Motor neuron (in vitro differentiated cells): ENCODE data around the gene GSTM4. TPM values are rescaled to one million over a fixed set of nuclear protein-coding genes. Genes with fewer than 3 reads are reported as not detected.
A peak's percentile ranks its signal among the peaks of the same experiment; 100 is the strongest.

Source experiments
- ATAC-seq, 8 experiments: fragments of 200-7000 bp; cut with Tn5 transposase; replicated peaks in 6 of 8; 2 replicates each; pipeline ENCODE4 v1.8.0; 2021; ENCODE audit warnings: mild to moderate bottlenecking in 8 of 8, moderate library complexity in 8 of 8
- H3K27ac ChIP-seq, 2 donors: fragments of 250-450 bp; sonication (Bioruptor Pico); 2 replicates each; pipeline ENCODE4 v1.9.0; 2021; ENCODE audit warnings: antibody characterized with exemption in 2 of 2, mild to moderate bottlenecking in 2 of 2, moderate library complexity in 1 of 2
- H3K4me1 ChIP-seq, 2 donors: fragments of 250-450 bp; sonication (Bioruptor Pico); replicated peaks in 1 of 2; 2 replicates each; pipeline ENCODE4 v1.6.1; 2021; ENCODE audit warnings: antibody characterized with exemption in 2 of 2, mild to moderate bottlenecking in 2 of 2, moderate library complexity in 1 of 2
- H3K4me3 ChIP-seq, 5 donors: fragments of 250-450 bp; sonication (Bioruptor Pico); 2 replicates each; pipeline ENCODE4 v1.9.0; 2021; ENCODE audit warnings: antibody characterized with exemption in 5 of 5, mild to moderate bottlenecking in 5 of 5, moderate library complexity in 4 of 5
- WGBS, 10 experiments: fragments of 450-650 bp; shearing (Covaris generic); methylation state at CpG; one replicate each; pipeline ENCODE4 v1.0.0; 2022; 5-methylcytosine and 5-hydroxymethylcytosine counted together
- in situ Hi-C, 9 experiments: fragments of 400-800 bp; cut with MboI; loops; one replicate each; pipeline ENCODE4 v1.15.0; 2021; ENCODE audit warnings: low sequenced_read_pairs in 9 of 9, low pct_unique_long_range_greater_than_20kb in 2 of 9; ENCODE audit not compliant: unreplicated experiment in 9 of 9
- total RNA-seq, 8 experiments: library from RNA; unstranded; fragments of 300-600 nt; gene quantifications; 2 replicates each; pipeline versions ENCODE4 v1.2.3 to v1.2.4, GENCODE V29; 2022

The GSTM4 gene
- total RNA-seq, 8 experiments from 2014 or later, result 6.5 to 46.1 (median 9.1) TPM

- 8 to 80% (median 57%) methylated on average over 1 to 2 of the region's 2 CpGs; no CpG with 5 or more reads in 3 of the 10 experiments for WGBS, 10 experiments
- H3K4me3 ChIP-seq, result no peak overlapping the region
- in situ Hi-C loops, result loop anchor here in 3 of 9 experiments (25.0 kb wide), 3 partner anchors 101 to 351 kb away; partner anchors contain the start of genes AHCYL1 (in 2 of the 3), EPS8L3 (in 1 of the 3) and GSTM3 (in 1 of the 3)
- H3K27ac ChIP-seq, result no peak overlapping the region
- peaks cover 4 to 8% of the 10 kb centered on the region in 2 donors for H3K4me1 ChIP-seq
- ATAC-seq, result no peak
These were observed 20.1 kb upstream of the GSTM4 start for GRCh38 chr1:109635862-109636200.

GRCh38 chr1:109636201-109636952, 19.5 kb upstream of the GSTM4 start:
- no peak overlapping the region for H3K27ac ChIP-seq
- in situ Hi-C loops, result loop anchor here in 3 of 9 experiments (25.0 kb wide), 3 partner anchors 101 to 351 kb away; partner anchors contain the start of genes AHCYL1 (in 2 of the 3), EPS8L3 (in 1 of the 3) and GSTM3 (in 1 of the 3)
- no peak overlapping the region for H3K4me3 ChIP-seq
- 0 to 80% (median 67%) methylated on average over 1 to 6 of the region's 9 CpGs; no CpG with 5 or more reads in 3 of the 10 experiments for WGBS, 10 experiments
- H3K4me1 ChIP-seq, result peaks cover 4 to 8% of the 10 kb centered on the region in 2 donors
- peak in 7 of 8 experiments; percentile 11 to 78 (median 22) for ATAC-seq

GRCh38 chr1:109637446-109637845, 18.5 kb upstream of the GSTM4 start:
- peaks cover 4 to 8% of the 10 kb centered on the region in 2 donors for H3K4me1 ChIP-seq
- 100% methylated on average over 1 to 3 of the region's 7 CpGs; no CpG with 5 or more reads in 7 of the 10 experiments for WGBS, 10 experiments
- in situ Hi-C loops, result loop anchor here in 3 of 9 experiments (25.0 kb wide), 3 partner anchors 100 to 350 kb away; partner anchors contain the start of genes AHCYL1 (in 2 of the 3), EPS8L3 (in 1 of the 3) and GSTM3 (in 1 of the 3)
- no peak overlapping the region for H3K27ac ChIP-seq
- no peak overlapping the region for H3K4me3 ChIP-seq
- no peak for ATAC-seq

- no peak for ATAC-seq
- Histone ChIP-seq H3K4me1 (peaks cover 4 to 11% of the 10 kb centered on the region in 2 donors), H3K4me3 (no peak overlapping the region), H3K27ac (no peak overlapping the region)
- in situ Hi-C loops, result loop anchor here in 3 of 9 experiments (25.0 kb wide), 3 partner anchors 98 to 348 kb away; partner anchors contain the start of genes AHCYL1 (in 2 of the 3), EPS8L3 (in 1 of the 3) and GSTM3 (in 1 of the 3)
- 14 to 90% (median 80%) methylated on average over 1 to 8 of the region's 9 CpGs; no CpG with 5 or more reads in 1 of the 10 experiments for WGBS, 10 experiments
These were observed 16.6 kb upstream of the GSTM4 start for GRCh38 chr1:109639063-109639840.

GRCh38 chr1:109639841-109640184, 16.1 kb upstream of the GSTM4 start:
- WGBS, 10 experiments, result 30 to 73% (median 53%) methylated on average over 1 to 3 of the region's 6 CpGs; no CpG with 5 or more reads in 5 of the 10 experiments
- Histone ChIP-seq H3K4me3 (no peak overlapping the region), H3K4me1 (peaks cover 4 to 11% of the 10 kb centered on the region in 2 donors), H3K27ac (no peak overlapping the region)
- ATAC-seq, result peak in 5 of 8 experiments; percentile 2 to 9 (median 4)
- in situ Hi-C loops, result loop anchor here in 6 of 9 experiments (10.0 to 25.0 kb wide), 5 partner anchors 97 to 347 kb away; partner anchors contain the start of genes AHCYL1 (in 3 of the 6), EPS8L3 (in 1 of the 6) and GSTM3 (in 1 of the 6)

- in situ Hi-C loops, result loop anchor here in 6 of 9 experiments (10.0 to 25.0 kb wide), 5 partner anchors 97 to 347 kb away; partner anchors contain the start of genes AHCYL1 (in 3 of the 6), EPS8L3 (in 1 of the 6) and GSTM3 (in 1 of the 6)
- H3K4me3 ChIP-seq, result no peak overlapping the region
- peak; percentile 7 to 67 (median 58) for ATAC-seq
- WGBS, 10 experiments, result 0 to 57% (median 43%) methylated on average over 1 to 5 of the region's 5 CpGs; no CpG with 5 or more reads in 3 of the 10 experiments
- no peak overlapping the region for H3K27ac ChIP-seq
- H3K4me1 ChIP-seq, result peaks cover 4 to 11% of the 10 kb centered on the region in 2 donors
These were observed 15.5 kb upstream of the GSTM4 start for GRCh38 chr1:109640285-109640865.

GRCh38 chr1:109641078-109641740, 14.7 kb upstream of the GSTM4 start:
- Histone ChIP-seq H3K27ac (no peak overlapping the region), H3K4me1 (peaks cover 0 to 5% of the 10 kb centered on the region in 2 donors), H3K4me3 (no peak overlapping the region)
- WGBS, 10 experiments, result 44 to 100% (median 80%) methylated on average over 1 of the region's 2 CpGs; no CpG with 5 or more reads in 6 of the 10 experiments
- in situ Hi-C loops, result loop anchor here in 6 of 9 experiments (10.0 to 25.0 kb wide), 5 partner anchors 96 to 346 kb away; partner anchors contain the start of genes AHCYL1 (in 3 of the 6), EPS8L3 (in 1 of the 6) and GSTM3 (in 1 of the 6)
- no peak for ATAC-seq

GRCh38 chr1:109641861-109642260, 14.0 kb upstream of the GSTM4 start:
- in situ Hi-C loops, result loop anchor here in 6 of 9 experiments (10.0 to 25.0 kb wide), 5 partner anchors 95 to 345 kb away; partner anchors contain the start of genes AHCYL1 (in 3 of the 6), EPS8L3 (in 1 of the 6) and GSTM3 (in 1 of the 6)
- Histone ChIP-seq H3K4me3 (no peak overlapping the region), H3K27ac (no peak overlapping the region), H3K4me1 (peaks cover 0 to 3% of the 10 kb centered on the region in 2 donors)
- 20 to 86% (median 60%) methylated on average over 1 to 2 of the region's 2 CpGs; no CpG with 5 or more reads in 4 of the 10 experiments for WGBS, 10 experiments
- ATAC-seq, result no peak

GRCh38 chr1:109642626-109643025, 13.3 kb upstream of the GSTM4 start:
- Histone ChIP-seq H3K27ac (no peak overlapping the region), H3K4me1 (peaks cover 0 to 3% of the 10 kb centered on the region in 2 donors), H3K4me3 (no peak overlapping the region)
- in situ Hi-C loops, result loop anchor here in 6 of 9 experiments (10.0 to 25.0 kb wide), 5 partner anchors 95 to 345 kb away; partner anchors contain the start of genes AHCYL1 (in 3 of the 6), EPS8L3 (in 1 of the 6) and GSTM3 (in 1 of the 6)
- ATAC-seq, result no peak
- 38 to 83% (median 60%) methylated on average over 1 to 3 of the region's 3 CpGs; no CpG with 5 or more reads in 1 of the 10 experiments for WGBS, 10 experiments

- WGBS, 10 experiments, result 20 to 100% (median 53%) methylated on average over 1 to 22 of the region's 32 CpGs; no CpG with 5 or more reads in 4 of the 10 experiments
- H3K27ac ChIP-seq, result no peak overlapping the region
- peaks cover 0 to 3% of the 10 kb centered on the region in 2 donors for H3K4me1 ChIP-seq
- H3K4me3 ChIP-seq, result no peak overlapping the region
- in situ Hi-C loops, result loop anchor here in 6 of 9 experiments (10.0 to 25.0 kb wide), 5 partner anchors 94 to 344 kb away; partner anchors contain the start of genes AHCYL1 (in 3 of the 6), EPS8L3 (in 1 of the 6) and GSTM3 (in 1 of the 6)
- peak; percentile 85 to 94 (median 90) for ATAC-seq
These were observed 12.3 kb upstream of the GSTM4 start for GRCh38 chr1:109643385-109644230.
